Measurements from ENCODE around the gene ZNHIT1. TPM values are rescaled to one million over a fixed set of nuclear protein-coding genes. Genes with fewer than 3 reads are reported as not detected.
A peak's percentile ranks its signal among the peaks of the same experiment; 100 is the strongest.

ZNHIT1 gene
- total RNA-seq, 2 donors from 2014 or later: 57.6 to 57.8 TPM

- no peaks in the 10 kb centered on the region for H3K36me3 Mint-ChIP-seq
- ATAC-seq (peak in 1 of 2 donors; percentile 41), DNase-seq (ENCODE audit: low spot score) (no peak)
- H3K4me1 Mint-ChIP-seq (ENCODE audit: low read depth in 2 of 2): peaks cover 27 to 34% of the 10 kb centered on the region in 2 donors
- peak overlapping the region; percentile 91 to 97 for H3K27ac Mint-ChIP-seq
- H3K9me3 Mint-ChIP-seq: no peaks in the 10 kb centered on the region
- no peaks in the 10 kb centered on the region for H3K27me3 Mint-ChIP-seq
- H3K4me3 Mint-ChIP-seq: peak overlapping the region; percentile 97
Measured at GRCh38 chr7:101216860-101217387, 1.0 kb upstream of the ZNHIT1 start.

GRCh38 chr7:101218236-101219125 lies 516 bp downstream of the ZNHIT1 start:
- H3K36me3 Mint-ChIP-seq: no peaks in the 10 kb centered on the region
- no peaks in the 10 kb centered on the region for H3K9me3 Mint-ChIP-seq
- peak overlapping the region; percentile 97 for H3K4me3 Mint-ChIP-seq
- ATAC-seq (peak in 1 of 2 donors; percentile 1), DNase-seq (ENCODE audit: low spot score) (no peak)
- H3K27me3 Mint-ChIP-seq: no peaks in the 10 kb centered on the region
- peak overlapping the region; percentile 91 to 97 for H3K27ac Mint-ChIP-seq
- peaks cover 30 to 34% of the 10 kb centered on the region in 2 donors for H3K4me1 Mint-ChIP-seq (ENCODE audit: low read depth in 2 of 2)

GRCh38 chr7:101220295-101220694 lies 2.3 kb downstream of the ZNHIT1 start:
- no peak overlapping the region for H3K4me3 Mint-ChIP-seq
- no peak for ATAC-seq
- H3K4me1 Mint-ChIP-seq (ENCODE audit: low read depth in 2 of 2): peaks cover 30 to 34% of the 10 kb centered on the region in 2 donors
- no peaks in the 10 kb centered on the region for H3K9me3 Mint-ChIP-seq
- no peak for DNase-seq (ENCODE audit: low spot score)
- no peaks in the 10 kb centered on the region for H3K36me3 Mint-ChIP-seq
- no peaks in the 10 kb centered on the region for H3K27me3 Mint-ChIP-seq
- no peak overlapping the region for H3K27ac Mint-ChIP-seq

- Mint-ChIP-seq H3K27me3 (no peaks in the 10 kb centered on the region), H3K4me3 (no peak overlapping the region), H3K27ac (no peak overlapping the region), H3K4me1 (ENCODE audit: low read depth in 2 of 2) (peaks cover 18 to 22% of the 10 kb centered on the region in 2 donors), H3K9me3 (no peaks in the 10 kb centered on the region), H3K36me3 (no peaks in the 10 kb centered on the region)
- no peak for ATAC-seq
- no peak for DNase-seq (ENCODE audit: low spot score)
Measured at GRCh38 chr7:101222275-101222830, 4.4 kb downstream of the ZNHIT1 start.

GRCh38 chr7:101223528-101223927 lies 5.6 kb downstream of the ZNHIT1 start:
- Mint-ChIP-seq H3K27me3 (no peaks in the 10 kb centered on the region), H3K9me3 (no peaks in the 10 kb centered on the region), H3K27ac (no peak overlapping the region), H3K4me1 (ENCODE audit: low read depth in 2 of 2) (peaks cover 15 to 17% of the 10 kb centered on the region in 2 donors), H3K4me3 (no peak overlapping the region), H3K36me3 (no peaks in the 10 kb centered on the region)
- DNase-seq (ENCODE audit: low spot score): no peak
- ATAC-seq: no peak

GRCh38 chr7:101225650-101226049 lies 7.7 kb downstream of the ZNHIT1 start:
- H3K4me1 Mint-ChIP-seq (ENCODE audit: low read depth in 2 of 2): peaks cover 4 to 13% of the 10 kb centered on the region in 2 donors
- ATAC-seq (no peak), DNase-seq (ENCODE audit: low spot score) (no peak)
- no peak overlapping the region for H3K27ac Mint-ChIP-seq
- no peaks in the 10 kb centered on the region for H3K9me3 Mint-ChIP-seq
- H3K36me3 Mint-ChIP-seq: no peaks in the 10 kb centered on the region
- H3K27me3 Mint-ChIP-seq: no peaks in the 10 kb centered on the region
- no peak overlapping the region for H3K4me3 Mint-ChIP-seq

GRCh38 chr7:101226721-101227120 lies 8.8 kb downstream of the ZNHIT1 start:
- Mint-ChIP-seq H3K4me3 (no peak overlapping the region), H3K27ac (no peak overlapping the region), H3K4me1 (ENCODE audit: low read depth in 2 of 2) (peaks cover 6 to 10% of the 10 kb centered on the region in 2 donors), H3K27me3 (no peaks in the 10 kb centered on the region), H3K36me3 (no peaks in the 10 kb centered on the region), H3K9me3 (no peaks in the 10 kb centered on the region)
- no peak for DNase-seq (ENCODE audit: low spot score)
- no peak for ATAC-seq

- Mint-ChIP-seq H3K4me1 (ENCODE audit: low read depth in 2 of 2) (peaks cover 5 to 6% of the 10 kb centered on the region in 2 donors), H3K27me3 (no peaks in the 10 kb centered on the region), H3K9me3 (no peaks in the 10 kb centered on the region), H3K27ac (no peak overlapping the region), H3K36me3 (no peaks in the 10 kb centered on the region), H3K4me3 (no peak overlapping the region)
- no peak for ATAC-seq
- no peak for DNase-seq (ENCODE audit: low spot score)
Measured at GRCh38 chr7:101231644-101232043, 13.7 kb downstream of the ZNHIT1 start.

- Mint-ChIP-seq H3K27me3 (no peaks in the 10 kb centered on the region), H3K4me1 (ENCODE audit: low read depth in 2 of 2) (peaks cover 5 to 6% of the 10 kb centered on the region in 2 donors), H3K9me3 (no peaks in the 10 kb centered on the region), H3K27ac (no peak overlapping the region), H3K4me3 (no peak overlapping the region), H3K36me3 (no peaks in the 10 kb centered on the region)
- ATAC-seq (no peak), DNase-seq (ENCODE audit: low spot score) (no peak)
Measured at GRCh38 chr7:101232141-101232850, 14.3 kb downstream of the ZNHIT1 start.

- Mint-ChIP-seq H3K4me1 (ENCODE audit: low read depth in 2 of 2) (peaks cover 5 to 6% of the 10 kb centered on the region in 2 donors), H3K27ac (no peak overlapping the region), H3K27me3 (no peaks in the 10 kb centered on the region), H3K9me3 (no peaks in the 10 kb centered on the region), H3K4me3 (no peak overlapping the region), H3K36me3 (no peaks in the 10 kb centered on the region)
- ATAC-seq (no peak), DNase-seq (ENCODE audit: low spot score) (no peak)
Measured at GRCh38 chr7:101233907-101234547, 16.1 kb downstream of the ZNHIT1 start.

- no peak overlapping the region for H3K27ac Mint-ChIP-seq
- H3K4me1 Mint-ChIP-seq (ENCODE audit: low read depth in 2 of 2): peaks cover 5 to 6% of the 10 kb centered on the region in 2 donors
- no peaks in the 10 kb centered on the region for H3K27me3 Mint-ChIP-seq
- no peak for ATAC-seq
- no peaks in the 10 kb centered on the region for H3K9me3 Mint-ChIP-seq
- H3K36me3 Mint-ChIP-seq: no peaks in the 10 kb centered on the region
- H3K4me3 Mint-ChIP-seq: no peak overlapping the region
- DNase-seq (ENCODE audit: low spot score): no peak
Measured at GRCh38 chr7:101234636-101235035, 16.7 kb downstream of the ZNHIT1 start.

- H3K36me3 Mint-ChIP-seq: no peaks in the 10 kb centered on the region
- no peak overlapping the region for H3K27ac Mint-ChIP-seq
Measured at GRCh38 chr7:101235050-101235449, 17.1 kb downstream of the ZNHIT1 start.

GRCh38 chr7:101235522-101235921 lies 17.6 kb downstream of the ZNHIT1 start:
- Mint-ChIP-seq H3K4me1 (ENCODE audit: low read depth in 2 of 2) (peaks cover 3 to 4% of the 10 kb centered on the region in 2 donors), H3K27me3 (no peaks in the 10 kb centered on the region), H3K4me3 (no peak overlapping the region), H3K36me3 (no peaks in the 10 kb centered on the region), H3K9me3 (no peaks in the 10 kb centered on the region), H3K27ac (no peak overlapping the region)
- no peak for ATAC-seq
- DNase-seq (ENCODE audit: low spot score): no peak

More at GRCh38 chr7:101235050-101235449, 17.1 kb downstream of the ZNHIT1 start:
- no peaks in the 10 kb centered on the region for H3K9me3 Mint-ChIP-seq
- no peaks in the 10 kb centered on the region for H3K27me3 Mint-ChIP-seq
- peak; percentile 32 for DNase-seq (ENCODE audit: low spot score)
- H3K4me3 Mint-ChIP-seq: no peak overlapping the region
- H3K4me1 Mint-ChIP-seq (ENCODE audit: low read depth in 2 of 2): peaks cover 5 to 6% of the 10 kb centered on the region in 2 donors
- ATAC-seq: no peak
